Measurements from ENCODE around the gene FSTL4.

The FSTL4 gene

DNA sequence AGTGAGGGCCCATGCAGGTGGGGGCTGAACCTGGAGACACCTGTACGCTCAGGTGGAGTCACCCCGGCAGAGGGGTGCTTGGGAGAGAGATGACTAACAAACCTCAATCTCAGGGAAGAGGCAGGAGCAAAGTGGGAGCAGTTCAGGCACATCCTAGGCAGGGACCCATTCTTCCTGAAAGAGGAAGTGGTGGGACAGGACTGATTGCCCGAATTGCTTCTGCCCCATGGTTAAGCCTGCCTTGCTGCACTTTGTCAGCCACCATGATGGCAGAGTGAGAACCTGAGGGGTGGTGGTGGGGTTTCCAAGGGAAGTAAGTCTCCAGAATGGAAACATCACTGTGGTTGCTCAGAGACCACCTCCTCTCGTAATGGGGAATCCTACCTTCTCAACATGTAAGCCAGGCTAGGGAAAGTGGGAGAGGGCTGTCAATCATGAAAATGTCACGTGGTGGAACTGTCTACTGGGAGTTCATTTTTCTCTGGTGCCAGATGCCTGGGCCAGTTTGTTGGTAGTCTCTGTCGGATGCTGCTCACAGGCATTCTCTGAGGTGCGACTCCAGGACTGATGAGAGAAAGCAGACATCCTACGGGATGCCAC, 410.2 kb downstream of the FSTL4 start:
- DNase-seq = no peak

DNA sequence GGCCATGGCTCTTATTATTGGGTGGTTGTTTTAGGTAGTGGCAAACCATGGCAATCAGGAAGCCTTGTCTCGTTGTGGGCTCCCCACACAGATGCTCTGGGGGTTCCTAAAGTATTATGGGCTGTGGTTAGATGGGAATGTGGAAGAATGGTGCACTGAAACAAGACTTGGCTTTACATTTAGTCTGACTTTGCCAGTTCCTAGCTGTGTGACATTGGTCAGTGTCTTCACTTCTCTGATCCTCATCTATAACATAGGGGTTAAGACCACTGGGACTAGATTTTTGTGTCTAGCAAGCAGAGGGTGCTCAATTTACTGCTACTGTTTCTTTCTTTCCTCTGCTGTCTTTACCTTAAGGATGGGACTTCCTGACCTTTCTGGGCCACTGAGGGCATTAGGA, 411.0 kb downstream of the FSTL4 start:
- DNase-seq = no peak

DNA sequence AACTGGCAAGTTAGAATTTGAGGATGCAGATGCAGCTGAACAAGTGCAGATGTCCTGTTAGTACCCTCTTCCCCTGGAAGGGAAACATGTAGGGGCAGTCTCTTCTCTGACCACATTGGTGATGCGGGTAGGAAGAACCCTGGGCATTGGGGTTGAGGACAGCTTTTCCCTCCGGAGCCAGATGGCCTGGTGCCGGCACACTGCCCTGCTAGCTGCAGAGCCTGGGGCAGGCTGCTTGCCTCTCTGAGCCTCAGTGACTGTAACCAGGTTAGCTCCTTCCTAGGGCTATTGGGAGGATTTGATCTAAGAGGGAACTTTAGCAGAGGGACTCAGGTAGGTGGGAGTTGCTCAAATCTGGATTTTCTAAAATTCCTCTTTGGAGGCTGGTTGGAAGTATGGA, 412.1 kb downstream of the FSTL4 start:
- DNase-seq = no peak

DNA sequence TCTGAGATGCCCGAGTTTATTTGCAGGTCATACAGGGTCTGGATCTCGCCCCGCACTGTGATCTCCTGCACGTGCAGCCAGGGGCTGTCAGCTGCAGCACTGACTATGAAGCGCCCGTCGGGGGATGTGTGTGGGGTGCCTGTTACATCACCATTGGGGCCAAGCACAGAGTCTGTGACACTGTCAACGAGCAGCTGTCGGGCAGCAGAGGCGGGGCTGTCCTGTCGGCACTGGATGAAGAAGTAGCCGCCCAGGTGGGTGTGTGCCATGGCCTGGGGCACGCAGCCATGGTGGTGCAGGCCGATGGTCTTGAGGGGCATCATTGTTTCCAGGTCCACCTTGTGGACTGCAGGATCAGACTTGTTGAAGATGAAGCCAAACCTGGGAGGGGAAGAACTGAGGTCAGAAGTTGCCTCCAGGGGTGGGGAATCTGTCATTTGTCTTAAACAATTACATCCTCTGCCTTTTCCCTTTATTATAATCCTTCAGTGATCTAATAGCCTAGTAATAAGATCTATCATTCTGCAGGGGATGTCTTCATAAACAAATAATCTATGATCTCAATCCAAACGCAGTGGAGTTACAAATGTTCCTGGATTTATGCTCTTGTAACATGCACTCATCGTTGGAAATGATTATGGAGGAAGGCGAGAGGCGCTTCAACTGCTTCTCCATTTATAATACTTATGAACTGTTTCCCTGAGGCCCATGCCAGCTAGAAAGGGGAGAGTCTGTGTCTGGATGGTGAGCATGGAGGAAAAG, 412.7 kb downstream of the FSTL4 start:
- DNase-seq = no peak

DNA sequence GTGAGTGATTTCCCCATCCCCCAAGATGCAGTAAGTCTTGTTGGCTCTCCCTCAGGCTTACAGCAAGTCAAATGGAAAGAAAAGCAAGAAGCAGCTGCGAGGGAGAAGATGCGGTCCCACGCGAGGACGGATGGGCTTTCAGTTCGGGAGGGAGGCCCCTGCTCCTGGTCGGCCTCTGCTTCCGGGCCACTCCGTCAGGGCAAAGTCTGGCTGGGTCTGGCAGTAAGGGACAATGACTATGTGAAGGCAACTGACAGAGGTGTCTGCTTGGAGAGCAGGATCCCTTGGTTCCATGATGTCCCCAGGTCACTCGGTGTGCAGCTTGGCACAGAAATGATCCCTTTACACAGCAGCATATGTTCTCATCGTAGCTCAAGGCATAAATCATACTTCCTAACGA, 413.8 kb downstream of the FSTL4 start:
- DNase-seq = no peak

DNA sequence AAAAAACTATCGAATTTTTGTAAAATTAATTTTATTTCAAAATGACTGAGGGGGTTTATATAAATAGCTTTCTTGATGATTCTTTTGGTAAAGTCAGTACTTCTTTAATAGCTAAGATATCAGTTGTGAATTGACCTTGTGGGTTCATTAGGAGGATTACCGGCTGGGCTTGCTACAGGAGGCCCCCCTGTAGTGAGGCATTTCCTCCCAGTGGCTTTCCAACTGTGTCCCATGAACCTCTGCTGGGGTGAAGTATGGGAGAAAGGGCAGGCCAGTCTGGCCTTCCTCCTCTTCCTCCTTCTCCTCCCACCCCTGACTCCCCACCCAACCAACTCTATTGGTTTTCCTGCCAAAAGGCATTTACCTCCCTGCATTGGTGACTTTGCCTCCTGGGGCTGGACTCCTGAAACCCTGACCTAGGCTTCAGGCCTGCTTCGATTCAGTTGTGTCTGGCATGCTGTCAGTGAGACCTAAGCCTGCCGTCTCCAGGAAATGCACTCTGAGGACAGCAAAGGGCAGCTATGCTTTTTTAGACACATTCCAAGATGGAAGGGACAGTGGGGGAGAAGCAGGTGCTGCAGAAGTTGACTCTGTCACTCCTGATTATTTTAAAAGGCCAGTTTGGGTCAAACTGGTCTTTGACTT, 415.8 kb downstream of the FSTL4 start:
- DNase-seq = no peak

DNA sequence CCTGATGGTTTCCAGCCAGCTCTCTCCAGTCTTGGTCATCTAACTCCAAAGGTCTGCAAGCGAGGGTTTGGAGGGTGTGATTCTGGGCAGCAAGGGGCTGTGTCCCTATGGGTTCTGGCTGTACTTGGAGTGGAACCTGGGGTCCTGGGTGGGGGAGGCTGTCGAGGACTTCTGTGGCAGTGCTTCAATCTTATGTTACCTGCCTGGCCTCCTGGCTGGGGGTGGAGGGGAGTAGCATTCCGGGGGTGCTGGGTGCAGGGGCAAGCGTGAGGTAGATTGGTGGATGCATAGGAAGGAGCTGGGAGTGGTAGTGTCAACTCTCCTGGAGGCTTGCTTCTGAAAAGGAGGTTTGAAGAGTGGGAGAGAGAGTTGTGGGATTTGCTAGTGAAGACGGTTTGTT, 417.1 kb downstream of the FSTL4 start:
- DNase-seq = no peak

DNA sequence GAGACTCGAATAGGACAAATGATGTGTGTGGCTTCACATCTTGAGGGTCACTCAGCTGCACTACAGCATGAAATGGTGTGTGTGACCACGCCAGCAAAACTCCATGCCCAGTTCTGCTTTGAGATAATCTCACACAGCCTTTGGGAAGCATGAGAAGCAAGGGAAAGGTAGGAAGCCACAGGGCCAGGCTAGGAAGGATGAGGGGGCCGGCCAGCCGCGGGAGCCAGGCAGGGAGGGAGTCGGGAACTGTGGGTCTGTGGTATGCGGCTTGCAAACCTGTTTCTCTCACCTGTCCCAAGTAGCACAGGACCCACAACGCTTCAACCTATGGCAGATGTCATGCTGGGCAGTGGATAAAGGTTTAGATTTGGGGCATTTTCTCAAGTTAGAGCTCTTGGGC, 418.5 kb downstream of the FSTL4 start:
- no peak for DNase-seq

DNA sequence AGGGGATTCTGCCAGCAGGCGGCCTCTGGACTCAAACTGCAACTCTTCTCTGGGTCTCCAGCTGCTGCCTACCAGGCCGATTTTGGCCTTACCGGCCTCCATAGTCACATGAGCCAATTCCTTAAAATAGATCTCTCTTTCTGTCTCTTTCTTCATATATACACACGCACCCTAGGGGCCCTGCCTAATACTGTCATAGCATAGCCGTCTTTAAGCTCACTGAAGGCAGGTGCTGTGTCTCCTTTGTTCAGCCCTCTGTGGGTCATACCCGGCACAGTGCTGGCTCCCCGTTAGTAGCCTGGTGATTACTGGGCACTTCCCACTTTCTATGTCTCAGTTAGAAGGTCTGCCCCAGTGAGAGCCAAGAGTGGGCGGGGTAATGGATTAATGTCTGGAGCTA, 419.6 kb downstream of the FSTL4 start:
- DNase-seq = no peak

DNA sequence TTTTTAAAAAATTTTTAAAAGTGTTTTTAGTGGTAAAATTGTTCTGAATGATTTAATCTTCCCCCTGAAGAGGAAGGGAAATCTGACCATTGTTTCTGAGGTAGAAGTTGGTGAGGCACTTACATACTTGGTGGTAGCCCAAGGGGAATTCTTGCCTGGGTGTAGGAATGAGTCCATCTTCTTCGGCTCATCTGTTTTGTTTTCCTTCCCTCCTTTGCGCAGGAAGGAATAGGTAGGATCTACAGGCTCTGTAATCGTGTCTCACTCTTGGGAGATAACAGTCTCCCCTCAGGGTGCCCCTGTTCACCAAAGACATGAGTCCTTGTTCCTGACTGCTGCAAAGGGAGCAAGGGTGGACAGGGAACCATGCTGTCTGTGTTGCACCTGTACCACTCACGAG, 422.5 kb downstream of the FSTL4 start:
- no peak for DNase-seq

DNA sequence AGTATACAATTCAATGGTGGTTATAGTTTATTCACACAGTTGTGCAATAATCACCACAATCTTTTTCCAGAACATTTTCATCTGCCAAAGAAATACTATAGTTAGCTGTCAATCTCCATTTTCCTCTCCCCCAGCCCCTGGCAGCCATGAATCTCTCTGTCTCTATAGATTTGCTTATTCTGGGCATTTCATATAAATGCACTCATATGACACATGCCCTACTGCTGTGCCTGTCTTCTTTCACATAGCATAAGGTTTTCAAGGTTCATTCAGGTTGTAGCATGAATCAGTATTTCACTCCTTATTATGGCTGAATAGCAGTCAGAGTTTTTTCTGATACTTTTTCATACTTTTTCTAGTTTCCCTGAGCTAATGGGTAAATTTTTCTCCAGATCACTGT, 432.9 kb downstream of the FSTL4 start:
- no peak for DNase-seq

DNA sequence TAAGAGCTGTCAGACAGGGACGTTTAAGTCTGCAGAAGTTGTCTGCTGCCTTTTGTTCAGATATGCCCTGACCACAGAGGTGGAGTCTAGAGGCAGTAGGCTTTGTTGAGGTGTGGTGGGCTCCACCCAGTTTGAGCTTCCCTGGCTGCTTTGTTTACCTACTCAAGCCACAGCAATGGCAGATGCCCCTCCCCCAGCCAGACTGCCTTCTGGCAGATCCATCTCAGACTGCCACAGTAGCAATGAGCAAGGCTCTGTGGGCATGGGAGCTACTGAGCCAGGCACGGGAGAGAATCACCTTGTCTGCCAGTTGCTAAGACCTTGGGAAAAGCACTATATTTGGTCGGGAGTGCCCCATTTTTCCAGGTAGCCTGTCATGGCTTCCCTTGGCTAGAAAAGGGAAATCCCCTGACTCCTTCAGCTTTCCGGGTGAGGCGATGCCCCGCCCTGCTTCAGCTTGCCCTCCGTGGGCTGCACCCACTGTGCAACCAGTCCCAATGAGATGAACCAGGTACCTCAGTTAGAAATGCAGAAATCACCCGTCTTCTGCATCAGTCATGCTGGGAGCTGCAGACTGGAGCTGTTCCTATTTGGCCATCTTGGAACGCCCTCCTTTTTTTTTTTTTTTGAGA, 441.5 kb downstream of the FSTL4 start:
- DNase-seq = peak; percentile 33 to 65

DNA sequence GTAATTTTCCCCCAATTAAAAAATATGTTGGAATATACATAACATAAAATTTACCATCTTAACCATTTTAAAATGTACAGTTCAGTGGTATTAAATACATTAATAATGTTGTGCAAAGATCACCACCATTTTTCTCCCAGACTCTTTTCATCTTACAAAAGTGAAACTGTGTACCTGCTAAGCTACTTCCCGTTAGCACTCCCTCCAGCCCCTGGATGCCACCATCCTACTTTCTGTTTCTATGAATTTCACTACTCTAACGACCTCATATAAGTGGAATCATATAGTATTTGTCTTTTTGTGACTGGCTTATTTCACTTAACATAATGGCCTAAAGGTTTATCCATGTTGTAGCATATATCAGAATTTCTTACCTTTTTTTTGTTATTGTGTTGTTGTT, 447.6 kb downstream of the FSTL4 start:
- DNase-seq = no peak

DNA sequence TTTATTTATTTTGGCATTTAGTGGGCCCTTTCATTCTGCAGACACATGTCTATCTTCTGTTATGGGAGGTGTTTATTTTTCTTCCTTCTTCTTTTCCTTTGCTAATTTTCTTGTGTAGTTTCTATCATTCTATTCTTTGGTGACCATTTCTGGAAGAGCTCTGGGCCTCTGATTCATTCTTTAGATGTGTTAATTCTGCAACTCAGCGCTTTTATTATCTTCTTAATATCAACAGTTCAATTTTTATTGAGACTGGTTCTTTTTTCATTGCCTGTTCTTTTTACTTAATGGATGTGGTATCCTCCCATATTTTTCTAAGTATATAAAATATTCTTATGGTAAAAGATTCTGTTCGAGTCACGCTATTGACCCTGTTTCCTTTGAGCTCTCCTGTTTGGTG, 448.5 kb downstream of the FSTL4 start:
- DNase-seq = no peak

DNA sequence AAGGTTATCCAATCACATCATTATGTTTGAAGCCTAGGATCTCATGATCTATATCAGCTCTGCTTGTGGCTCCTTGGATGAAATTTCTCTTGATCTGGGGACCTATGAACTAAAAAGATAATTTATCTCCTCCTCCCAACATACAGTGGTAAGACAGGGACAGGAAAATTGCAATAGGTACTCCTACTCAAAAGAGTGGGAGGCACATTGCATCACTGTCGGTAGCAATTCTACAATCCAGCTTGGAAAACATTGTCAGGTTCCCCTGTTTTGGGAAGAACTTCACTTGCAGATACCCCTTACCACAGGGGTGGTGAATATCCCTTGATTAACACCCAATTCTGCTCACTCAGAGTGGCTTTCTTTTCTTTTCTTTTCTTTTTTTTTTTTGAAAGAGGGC, 452.8 kb downstream of the FSTL4 start:
- DNase-seq = no peak

DNA sequence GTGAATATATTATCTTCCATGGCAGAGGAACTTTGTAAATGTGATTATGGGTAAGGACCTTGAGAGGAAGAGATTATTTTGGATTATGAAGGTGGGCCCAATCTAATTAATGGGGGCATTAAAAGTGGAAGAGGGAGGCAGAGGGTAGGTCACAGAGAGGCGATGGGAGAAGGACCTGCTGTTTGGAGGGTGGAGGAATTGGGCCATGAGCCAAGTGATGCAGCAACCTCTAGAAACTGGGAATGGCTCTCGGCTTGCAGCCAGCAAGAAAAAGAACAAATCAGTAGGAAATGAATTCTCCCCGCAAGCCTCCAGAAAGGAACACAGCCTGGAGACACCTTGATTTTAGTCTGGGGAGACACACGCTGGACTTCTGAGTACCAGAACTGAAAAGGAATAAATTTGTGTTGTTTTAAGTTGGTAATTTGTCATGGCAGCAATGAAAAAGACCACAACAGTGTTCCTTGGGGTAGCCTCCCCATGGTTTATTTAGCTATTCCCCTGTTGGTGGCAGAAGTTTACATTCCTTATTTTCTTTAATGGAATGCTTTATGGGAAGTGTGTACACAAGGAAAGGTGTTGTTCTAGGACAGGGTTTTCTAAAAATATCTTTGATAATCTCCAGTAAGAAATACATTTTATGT, 456.9 kb downstream of the FSTL4 start:
- no peak for DNase-seq

DNA sequence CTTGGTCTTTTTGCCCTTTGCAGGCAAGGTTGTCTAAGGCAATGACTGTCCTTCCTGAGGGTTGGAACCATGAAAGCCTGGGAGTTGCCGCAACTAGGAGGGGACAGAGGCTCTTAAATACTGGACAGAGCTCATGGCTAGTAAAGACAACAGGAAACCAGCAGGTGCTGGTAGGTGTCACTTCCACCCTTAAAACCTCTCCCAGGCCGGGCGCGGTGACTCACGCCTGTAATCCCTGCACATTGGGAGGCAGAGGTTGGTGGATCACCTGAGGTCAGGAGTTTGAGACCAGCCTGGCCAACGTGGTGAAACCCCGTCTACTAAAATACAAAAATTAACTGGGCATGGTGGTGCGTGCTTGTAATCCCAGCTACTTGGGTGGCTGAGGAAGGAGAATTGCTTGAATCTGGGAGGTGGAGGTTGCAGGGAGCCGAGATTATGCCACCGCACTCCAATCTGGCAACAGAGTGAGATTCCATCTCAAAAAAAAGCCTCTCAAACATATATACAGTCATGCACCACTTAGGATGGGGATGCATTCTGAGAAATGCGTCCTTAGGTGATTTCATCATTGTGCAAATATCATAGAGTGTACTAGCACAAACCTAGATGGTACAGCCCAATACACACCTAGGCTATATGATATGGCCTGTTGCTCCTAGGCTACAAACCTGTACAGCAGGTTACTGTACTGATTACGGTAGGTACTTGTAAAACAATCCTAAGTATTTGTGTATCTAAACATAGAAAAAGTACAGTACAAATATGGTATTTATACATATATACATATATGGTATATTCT, 457.9 kb downstream of the FSTL4 start:
- DNase-seq = no peak

DNA sequence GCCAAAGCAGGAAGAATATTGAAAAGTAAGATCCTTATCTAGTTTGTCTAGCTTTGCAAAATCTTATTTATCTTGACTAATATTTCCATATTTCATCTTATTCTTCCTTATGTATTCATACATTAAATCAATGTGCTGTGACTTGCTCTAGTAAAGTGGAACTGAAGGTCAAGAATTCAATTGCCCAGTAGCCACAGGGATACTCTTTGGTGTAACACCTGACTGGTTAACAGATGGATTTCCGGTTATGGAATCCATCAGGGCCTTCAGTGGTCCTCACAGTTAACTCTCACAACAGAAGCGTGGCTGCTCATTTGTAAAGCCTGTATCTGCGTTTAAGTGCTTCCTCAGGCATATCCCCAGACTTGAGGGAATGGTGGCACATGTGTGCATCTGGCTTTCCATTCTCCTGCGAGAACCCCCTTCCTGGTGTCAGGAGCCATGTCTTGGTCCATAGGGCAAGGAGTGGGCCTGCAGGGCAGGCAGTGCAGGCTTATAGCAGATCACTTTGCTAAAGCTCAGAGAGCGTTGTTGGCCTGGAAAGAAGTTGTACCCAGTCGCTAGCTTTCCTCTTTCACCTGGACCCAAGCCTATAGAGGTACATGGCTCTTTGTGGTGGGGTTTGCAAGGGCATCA, 461.3 kb downstream of the FSTL4 start:
- no peak for DNase-seq

DNA sequence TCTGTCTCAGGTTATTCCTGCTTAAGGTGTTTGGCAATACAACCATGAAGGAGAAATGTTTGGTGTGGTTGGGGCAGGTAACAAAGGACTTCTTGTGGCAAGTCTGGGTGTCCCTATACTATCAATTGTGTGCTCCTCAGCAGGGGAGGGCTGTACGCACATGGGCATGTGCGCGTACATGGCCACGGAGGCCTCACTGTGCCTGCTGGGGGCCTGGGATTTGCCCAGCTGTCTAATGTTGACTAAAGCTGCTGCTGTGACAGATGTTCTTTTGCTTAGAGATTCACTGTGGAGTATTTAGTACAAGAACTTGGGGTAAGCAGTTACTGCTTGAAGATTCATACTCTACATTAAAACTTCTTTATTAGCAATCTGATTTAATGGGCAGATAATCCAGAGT, 463.0 kb downstream of the FSTL4 start:
- peak in 1 of 2 experiments; percentile 11 for DNase-seq

DNA sequence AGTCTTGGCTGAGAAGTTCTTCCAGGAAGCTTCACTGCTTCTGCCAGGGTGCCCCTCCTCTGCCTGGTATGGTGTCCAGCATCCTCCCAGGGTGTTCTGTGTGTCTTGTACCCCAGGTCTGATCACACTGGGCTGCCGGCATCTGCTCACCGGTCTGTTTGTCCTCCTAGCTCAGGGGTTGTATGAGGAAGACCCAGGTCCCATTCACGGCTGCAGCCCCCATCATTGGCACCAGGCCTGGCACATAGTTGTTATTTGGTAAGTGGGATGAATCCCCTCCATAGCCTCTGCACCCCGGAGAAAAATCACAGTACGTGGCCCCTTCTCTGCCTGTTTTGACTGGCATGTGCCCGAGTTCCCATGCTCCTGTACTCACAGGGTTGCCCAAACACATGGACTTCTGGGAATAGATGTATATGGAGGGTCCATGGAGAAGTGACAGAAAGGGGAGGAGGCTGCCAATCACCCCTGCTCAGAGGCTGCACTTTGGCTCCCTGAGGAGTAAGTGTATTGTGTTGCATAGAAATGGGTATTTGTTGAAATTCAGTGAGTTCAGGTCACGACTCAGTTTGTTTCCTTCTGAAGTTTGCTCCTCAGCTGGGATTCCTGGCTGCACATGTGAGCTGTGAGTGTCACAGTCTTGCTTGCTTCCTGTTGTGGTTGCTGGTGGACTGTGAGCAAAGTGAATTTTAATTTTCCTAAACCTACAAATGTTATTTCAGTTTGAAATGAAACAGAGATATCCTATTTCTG, 464.4 kb downstream of the FSTL4 start:
- peak in 1 of 2 experiments; percentile 29 for DNase-seq

DNA sequence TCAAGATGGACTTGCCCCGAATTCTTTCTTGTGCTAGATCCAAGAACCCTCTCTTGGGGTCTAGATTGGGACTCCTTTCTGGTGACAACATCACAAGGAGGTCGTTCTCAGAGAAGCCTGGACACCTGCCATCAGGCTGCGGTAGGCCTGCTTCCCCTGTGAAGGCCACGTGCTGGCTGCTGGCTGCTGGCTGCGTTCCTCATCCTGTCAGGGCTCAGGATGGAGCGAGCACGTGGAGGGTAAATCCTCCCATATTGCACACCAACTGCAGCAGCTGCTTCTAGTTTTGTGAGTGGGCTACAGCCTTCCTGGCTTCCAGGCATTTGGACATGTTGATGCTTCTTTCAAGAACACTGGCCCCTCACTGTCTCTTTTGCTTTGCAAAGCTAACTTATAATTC, 464.9 kb downstream of the FSTL4 start:
- DNase-seq = no peak
